WTC11 (cell line): ENCODE measurements around the gene NENF. TPM values are rescaled to one million over a fixed set of nuclear protein-coding genes. Genes with fewer than 3 reads are reported as not detected.
A peak's percentile ranks its signal among the peaks of the same experiment; 100 is the strongest.

Experiments
- ATAC-seq: fragments of 200-7000 bp; cut with Tn5 transposase; 2 replicates; pipeline ENCODE4 v1.10.0; 2021; ENCODE audit warnings: mild to moderate bottlenecking, moderate library complexity
- CTCF ChIA-PET: fragments of 300-600 bp; sonication (Branson Sonifier 250); formaldehyde crosslinking; loops from one replicate; lab custom pipeline; 2021; ENCODE audit warnings: antibody characterized with exemption; lab: Charles Lee
- POLR2A ChIA-PET: fragments of 350-600 bp; sonication (Branson Sonifier 250); formaldehyde crosslinking; loops from one replicate; lab custom pipeline; 2021; ENCODE audit warnings: antibody characterized with exemption; lab: Charles Lee
- DNase-seq: peaks from one replicate; pipeline ENCODE4 v3.0.0; 2021; ENCODE audit warnings: low spot score
- H3K27ac Mint-ChIP-seq: 2 replicates; pipeline ENCODE4 v1.8.0; 2021; ENCODE audit warnings: mixed read lengths
- H3K27me3 Mint-ChIP-seq: 2 replicates; pipeline ENCODE4 v1.8.0; 2021; ENCODE audit warnings: low read depth, mild to moderate bottlenecking, moderate library complexity, mixed read lengths
- H3K36me3 Mint-ChIP-seq: 2 replicates; pipeline ENCODE4 v1.8.0; 2021; ENCODE audit warnings: mixed read lengths
- H3K4me1 Mint-ChIP-seq: 2 replicates; pipeline ENCODE4 v1.8.0; 2022; ENCODE audit warnings: mixed read lengths
- H3K4me3 Mint-ChIP-seq: 2 replicates; pipeline ENCODE4 v1.8.0; 2021; ENCODE audit warnings: mild to moderate bottlenecking, moderate library complexity, mixed read lengths
- H3K9me3 Mint-ChIP-seq: 2 replicates; pipeline ENCODE4 v1.8.0; 2021; ENCODE audit warnings: mixed read lengths
- CREB1 ChIP-seq: sonication (generic); formaldehyde crosslinking; IDR thresholded peaks from 2 replicates; pipeline ENCODE4 v1.8.0; 2023; ENCODE audit warnings: mild to moderate bottlenecking, missing genetic modification reagents
- CREM ChIP-seq: sonication (generic); formaldehyde crosslinking; IDR thresholded peaks from 2 replicates; pipeline ENCODE4 v1.8.1; 2022; ENCODE audit warnings: mild to moderate bottlenecking, missing genetic modification reagents, moderate library complexity
- EMX1 ChIP-seq: fragments of 250-450 bp; sonication (Bioruptor Pico); IDR thresholded peaks from 2 replicates; pipeline ENCODE4 v1.8.0; 2021; ENCODE audit warnings: mild to moderate bottlenecking
- FOXK1 ChIP-seq: sonication (generic); formaldehyde crosslinking; IDR thresholded peaks from 2 replicates; pipeline ENCODE4 v1.8.0; 2022; ENCODE audit warnings: mild to moderate bottlenecking, moderate library complexity, missing genetic modification reagents
- GABPB1 ChIP-seq: sonication (generic); formaldehyde crosslinking; IDR thresholded peaks from 2 replicates; pipeline ENCODE4 v1.8.1; 2023; ENCODE audit warnings: mild to moderate bottlenecking, missing genetic modification reagents
- IRF2 ChIP-seq: sonication (generic); formaldehyde crosslinking; IDR thresholded peaks from 2 replicates; pipeline ENCODE4 v1.8.0; 2022; ENCODE audit warnings: low read depth, missing genetic modification reagents, borderline replicate concordance
- KAT7 ChIP-seq: sonication (generic); formaldehyde crosslinking; IDR thresholded peaks from 2 replicates; pipeline ENCODE4 v1.8.1; 2023; ENCODE audit warnings: missing genetic modification reagents, mild to moderate bottlenecking, borderline replicate concordance
- NFE2L1 ChIP-seq: sonication (generic); formaldehyde crosslinking; IDR thresholded peaks from 2 replicates; pipeline ENCODE4 v1.8.1; 2023; ENCODE audit warnings: missing genetic modification reagents
- PRDM15 ChIP-seq: sonication (generic); formaldehyde crosslinking; IDR thresholded peaks from 2 replicates; pipeline ENCODE4 v1.8.0; 2022; ENCODE audit warnings: missing genetic modification reagents
- PREB ChIP-seq: sonication (generic); formaldehyde crosslinking; IDR thresholded peaks from 2 replicates; pipeline ENCODE4 v1.8.1; 2022; ENCODE audit warnings: mild to moderate bottlenecking, missing genetic modification reagents, moderate library complexity, borderline replicate concordance
- SOX15 ChIP-seq: fragments of 250-450 bp; sonication (Bioruptor Pico); IDR thresholded peaks from 2 replicates; pipeline ENCODE4 v1.9.0; 2021; ENCODE audit warnings: mild to moderate bottlenecking
- TP53 ChIP-seq: sonication (generic); formaldehyde crosslinking; IDR thresholded peaks from 2 replicates; pipeline ENCODE4 v1.8.1; 2023; ENCODE audit warnings: mild to moderate bottlenecking, missing genetic modification reagents
- USF1 ChIP-seq: sonication (generic); formaldehyde crosslinking; IDR thresholded peaks from 2 replicates; pipeline ENCODE4 v1.8.0; 2022; ENCODE audit warnings: mild to moderate bottlenecking, missing genetic modification reagents
- ZNF263 ChIP-seq: sonication (generic); formaldehyde crosslinking; IDR thresholded peaks from 2 replicates; pipeline ENCODE4 v1.8.1; 2022; ENCODE audit warnings: low read depth, mild to moderate bottlenecking, moderate library complexity, missing genetic modification reagents
- total RNA-seq: library from RNA; stranded (reverse); gene quantifications from 3 replicates; pipeline ENCODE4 v1.2.3, GENCODE V29; 2021
- TF ChIP-seq, protein P1 (sequence below): sonication (generic); formaldehyde crosslinking; IDR thresholded peaks from 2 replicates; pipeline ENCODE4 v1.8.0; 2023; ENCODE audit warnings: missing genetic modification reagents
- TF ChIP-seq, protein P2 (sequence below): sonication (generic); formaldehyde crosslinking; IDR thresholded peaks from 2 replicates; pipeline ENCODE4 v1.8.1; 2023; ENCODE audit warnings: mild to moderate bottlenecking, missing genetic modification reagents, moderate library complexity
- TF ChIP-seq, protein P3 (sequence below): fragments of 250-450 bp; sonication (Bioruptor Pico); IDR thresholded peaks from 2 replicates; pipeline ENCODE4 v1.9.0; 2021; ENCODE audit warnings: moderate library complexity, mild to moderate bottlenecking, inconsistent platforms, borderline replicate concordance

NENF gene
- total RNA-seq, 1 experiment from 2014 or later, result 27.3 TPM

DNA sequence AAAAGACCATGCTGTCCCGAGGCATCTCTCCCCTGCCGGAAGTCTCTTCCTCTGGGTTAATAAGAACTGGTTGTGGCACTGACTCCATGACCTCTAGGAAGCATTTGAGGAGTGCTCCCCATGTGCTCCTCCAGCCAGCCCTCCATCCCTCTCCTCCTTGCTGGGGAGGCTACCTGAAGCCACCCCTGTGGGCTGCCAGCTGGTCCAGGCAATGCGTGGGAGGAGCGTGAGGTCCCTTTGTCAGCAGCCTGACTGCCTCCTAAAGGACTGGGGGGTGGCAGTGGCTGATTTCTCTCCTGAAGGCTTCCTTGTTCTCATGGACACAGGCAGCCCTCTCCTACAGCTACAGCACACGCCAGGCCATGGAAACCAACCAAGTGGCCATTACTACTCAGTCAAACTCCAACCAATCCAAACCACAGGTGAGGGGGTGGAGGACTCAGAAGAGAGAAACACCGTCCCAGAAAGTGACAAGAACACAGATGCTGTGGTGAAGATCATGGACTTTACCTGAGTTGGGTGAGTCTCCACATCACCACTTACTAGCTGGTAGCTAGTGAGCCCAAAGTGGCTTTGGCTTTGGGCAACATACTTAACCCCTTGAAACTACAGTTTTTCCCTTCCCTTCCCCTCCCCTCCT lies 35.2 kb downstream of the NENF start:
- Mint-ChIP-seq H3K4me3 (no peak overlapping the region), H3K4me1 (peaks cover 34% of the 10 kb centered on the region), H3K27ac (no peak overlapping the region), H3K36me3 (no peaks in the 10 kb centered on the region), H3K27me3 (no peaks in the 10 kb centered on the region; the same call in none of the 2 replicates), H3K9me3 (no peaks in the 10 kb centered on the region)
- POLR2A ChIA-PET, result interaction anchor here (1.0 kb wide), 1 partner anchor 90 kb away, joined by 3 read pairs; no protein-coding TSS in a partner anchor
- CTCF ChIA-PET, result interaction anchor here (1.1 to 6.1 kb wide), 3 partner anchors 9 to 11 kb away, joined by 4 to 51 read pairs (median 4); no protein-coding TSS in a partner anchor
- DNase-seq, result no peak
- ATAC-seq, result no peak
- TF ChIP-seq, protein P1, sequence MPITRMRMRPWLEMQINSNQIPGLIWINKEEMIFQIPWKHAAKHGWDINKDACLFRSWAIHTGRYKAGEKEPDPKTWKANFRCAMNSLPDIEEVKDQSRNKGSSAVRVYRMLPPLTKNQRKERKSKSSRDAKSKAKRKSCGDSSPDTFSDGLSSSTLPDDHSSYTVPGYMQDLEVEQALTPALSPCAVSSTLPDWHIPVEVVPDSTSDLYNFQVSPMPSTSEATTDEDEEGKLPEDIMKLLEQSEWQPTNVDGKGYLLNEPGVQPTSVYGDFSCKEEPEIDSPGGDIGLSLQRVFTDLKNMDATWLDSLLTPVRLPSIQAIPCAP (CRISPR knock-in tag), result no peak
- TF ChIP-seq ZNF263, result peak; percentile 73; the same call in 1 of the 2 replicates

DNA sequence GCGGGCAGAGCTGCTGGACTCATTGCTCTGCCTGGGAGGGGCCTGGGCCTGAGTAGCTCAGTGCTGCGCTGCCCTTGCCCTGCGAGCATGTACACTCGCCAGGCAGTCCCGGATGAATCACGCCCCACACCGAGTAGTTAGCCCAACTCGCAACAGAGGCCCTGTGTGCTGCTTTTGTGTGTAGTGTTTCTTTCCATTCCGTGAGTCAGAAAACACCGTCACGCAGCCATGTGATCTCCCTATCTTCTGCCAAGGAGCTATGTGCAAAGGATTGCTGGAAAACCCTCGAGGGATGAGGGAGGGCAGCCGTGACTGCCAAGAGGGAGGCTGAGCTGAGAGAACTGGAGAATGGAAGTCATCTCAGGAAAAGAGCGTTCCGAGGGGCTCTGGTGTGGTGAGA lies 37.3 kb downstream of the NENF start:
- TF ChIP-seq GABPB1, result no peak
- TF ChIP-seq PRDM15 (CRISPR knock-in tag), result no peak
- TF ChIP-seq SOX15, result no peak
- TF ChIP-seq CREM, result no peak
- TF ChIP-seq PREB (CRISPR knock-in tag), result no peak
- TF ChIP-seq, protein P2, sequence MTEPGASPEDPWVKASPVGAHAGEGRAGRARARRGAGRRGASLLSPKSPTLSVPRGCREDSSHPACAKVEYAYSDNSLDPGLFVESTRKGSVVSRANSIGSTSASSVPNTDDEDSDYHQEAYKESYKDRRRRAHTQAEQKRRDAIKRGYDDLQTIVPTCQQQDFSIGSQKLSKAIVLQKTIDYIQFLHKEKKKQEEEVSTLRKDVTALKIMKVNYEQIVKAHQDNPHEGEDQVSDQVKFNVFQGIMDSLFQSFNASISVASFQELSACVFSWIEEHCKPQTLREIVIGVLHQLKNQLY (CRISPR knock-in tag), result no peak
- no peak for TF ChIP-seq NFE2L1 (CRISPR knock-in tag)
- no peak for TF ChIP-seq EMX1
- TF ChIP-seq TP53, result no peak
- no peak for TF ChIP-seq KAT7
- TF ChIP-seq, protein P3, sequence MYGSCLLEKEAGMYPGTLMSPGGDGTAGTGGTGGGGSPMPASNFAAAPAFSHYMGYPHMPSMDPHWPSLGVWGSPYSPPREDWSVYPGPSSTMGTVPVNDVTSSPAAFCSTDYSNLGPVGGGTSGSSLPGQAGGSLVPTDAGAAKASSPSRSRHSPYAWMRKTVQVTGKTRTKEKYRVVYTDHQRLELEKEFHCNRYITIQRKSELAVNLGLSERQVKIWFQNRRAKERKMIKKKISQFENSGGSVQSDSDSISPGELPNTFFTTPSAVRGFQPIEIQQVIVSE (CRISPR knock-in tag), result no peak
- TF ChIP-seq CREB1 (CRISPR knock-in tag), result no peak
- no peak for TF ChIP-seq IRF2 (CRISPR knock-in tag)
- TF ChIP-seq FOXK1 (CRISPR knock-in tag), result no peak
- TF ChIP-seq USF1, result no peak
- Mint-ChIP-seq H3K9me3 (no peaks in the 10 kb centered on the region), H3K4me3 (no peak overlapping the region), H3K27ac (0 out of 2 replicates have a peak overlapping the region, but pooled peaks have one; percentile 76), H3K4me1 (peaks cover 21% of the 10 kb centered on the region), H3K27me3 (no peaks in the 10 kb centered on the region; the same call in none of the 2 replicates), H3K36me3 (no peaks in the 10 kb centered on the region)
- DNase-seq, result no peak
- ChIA-PET CTCF (interaction anchor here (1.2 to 2.3 kb wide), 3 partner anchors 12 to 195 kb away, joined by 3 to 14 read pairs (median 5); no protein-coding TSS in a partner anchor), POLR2A (no interaction called here)
- no peak for ATAC-seq
